HG03439 (cell line): ENCODE results near the gene SLC34A1.
"Not testable (repeated sequence)": the region's sequence is repeated elsewhere in the genome, so short reads cannot be mapped to it uniquely, and the experiment has no call there.

ENCODE experiments used
- ATAC-seq: cut with Tn5 transposase; IDR thresholded peaks from one replicate; pipeline ENCODE4 v1.9.1; 2021; ENCODE audit warnings: mild to moderate bottlenecking, moderate library complexity; ENCODE audit not compliant: unreplicated experiment

The SLC34A1 gene

GRCh38 chr5:177367981-177368868 lies 16.0 kb upstream of the SLC34A1 start:
- no peak for ATAC-seq

GRCh38 chr5:177368869-177369644 lies 15.2 kb upstream of the SLC34A1 start:
- ATAC-seq = no peak

- no peak for ATAC-seq
These were observed 14.4 kb upstream of the SLC34A1 start for GRCh38 chr5:177369645-177370440.

GRCh38 chr5:177370488-177371119 lies 13.6 kb upstream of the SLC34A1 start:
- ATAC-seq = no peak

GRCh38 chr5:177371120-177372033 lies 12.9 kb upstream of the SLC34A1 start:
- no peak for ATAC-seq

GRCh38 chr5:177372034-177372896 lies 12.0 kb upstream of the SLC34A1 start:
- no peak for ATAC-seq

GRCh38 chr5:177372910-177373309 lies 11.3 kb upstream of the SLC34A1 start:
- ATAC-seq = no peak

GRCh38 chr5:177373806-177374205 lies 10.4 kb upstream of the SLC34A1 start:
- no peak for ATAC-seq

- ATAC-seq = no peak
These were observed 10.0 kb upstream of the SLC34A1 start for GRCh38 chr5:177374211-177374610.

GRCh38 chr5:177375516-177375915 lies 8.7 kb upstream of the SLC34A1 start:
- ATAC-seq = not testable (repeated sequence)

GRCh38 chr5:177376107-177376506 lies 8.1 kb upstream of the SLC34A1 start:
- no peak for ATAC-seq

- ATAC-seq = no peak
These were observed 6.1 kb upstream of the SLC34A1 start for GRCh38 chr5:177377851-177378776.

GRCh38 chr5:177378884-177379883 lies 5.0 kb upstream of the SLC34A1 start:
- ATAC-seq = no peak

- no peak for ATAC-seq
These were observed 3.5 kb upstream of the SLC34A1 start for GRCh38 chr5:177380805-177381126.

- ATAC-seq = no peak
These were observed 1.7 kb upstream of the SLC34A1 start for GRCh38 chr5:177382423-177383029.

GRCh38 chr5:177383181-177383580 lies 1.1 kb upstream of the SLC34A1 start:
- no peak for ATAC-seq
